Activated naive CD4-positive, alpha-beta T cell (primary cell): ENCODE data around the gene NME1.
"Not testable (repeated sequence)": the region's sequence is repeated elsewhere in the genome, so short reads cannot be mapped to it uniquely, and the experiment has no call there.

Experiments used
- DNase-seq, 4 experiments: peaks; one replicate each; lab custom pipeline; 2025; lab: John Stamatoyannopoulos, UW

Gene NME1

GRCh38 chr17:51153210-51154072 lies at the start of gene NME1:
TSS of gene NME1 (plus strand) at chr17:51153559. CDS start at chr17:51155655, 2,096 bp downstream.
- peak; percentile 92 to 98 (median 96) for DNase-seq

GRCh38 chr17:51107778-51108177 lies 45.6 kb upstream of the NME1 start:
- no peak for DNase-seq

- not testable (repeated sequence) for DNase-seq
Measured at GRCh38 chr17:51112303-51113222, 40.8 kb upstream of the NME1 start.

DNA sequence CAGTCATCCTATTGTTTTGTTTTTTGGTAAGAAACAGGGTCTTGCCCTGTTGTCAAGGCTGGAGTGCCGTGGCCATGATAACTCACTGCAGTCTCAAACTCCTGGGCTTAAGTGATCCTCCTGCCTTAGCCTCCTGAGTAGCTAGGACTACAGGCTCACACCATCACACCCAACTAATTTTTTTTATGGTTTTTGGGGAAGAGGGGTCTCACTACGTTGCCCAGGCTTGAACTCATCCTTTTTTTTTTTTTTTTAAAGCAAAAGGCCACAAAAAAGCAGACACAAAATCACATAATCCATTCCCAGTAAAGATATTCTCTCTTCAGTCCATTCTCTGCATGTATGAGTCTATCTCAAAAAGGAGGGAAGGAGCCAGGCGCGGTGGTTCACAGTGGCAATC lies 38.2 kb upstream of the NME1 start:
- DNase-seq, result no peak

DNA sequence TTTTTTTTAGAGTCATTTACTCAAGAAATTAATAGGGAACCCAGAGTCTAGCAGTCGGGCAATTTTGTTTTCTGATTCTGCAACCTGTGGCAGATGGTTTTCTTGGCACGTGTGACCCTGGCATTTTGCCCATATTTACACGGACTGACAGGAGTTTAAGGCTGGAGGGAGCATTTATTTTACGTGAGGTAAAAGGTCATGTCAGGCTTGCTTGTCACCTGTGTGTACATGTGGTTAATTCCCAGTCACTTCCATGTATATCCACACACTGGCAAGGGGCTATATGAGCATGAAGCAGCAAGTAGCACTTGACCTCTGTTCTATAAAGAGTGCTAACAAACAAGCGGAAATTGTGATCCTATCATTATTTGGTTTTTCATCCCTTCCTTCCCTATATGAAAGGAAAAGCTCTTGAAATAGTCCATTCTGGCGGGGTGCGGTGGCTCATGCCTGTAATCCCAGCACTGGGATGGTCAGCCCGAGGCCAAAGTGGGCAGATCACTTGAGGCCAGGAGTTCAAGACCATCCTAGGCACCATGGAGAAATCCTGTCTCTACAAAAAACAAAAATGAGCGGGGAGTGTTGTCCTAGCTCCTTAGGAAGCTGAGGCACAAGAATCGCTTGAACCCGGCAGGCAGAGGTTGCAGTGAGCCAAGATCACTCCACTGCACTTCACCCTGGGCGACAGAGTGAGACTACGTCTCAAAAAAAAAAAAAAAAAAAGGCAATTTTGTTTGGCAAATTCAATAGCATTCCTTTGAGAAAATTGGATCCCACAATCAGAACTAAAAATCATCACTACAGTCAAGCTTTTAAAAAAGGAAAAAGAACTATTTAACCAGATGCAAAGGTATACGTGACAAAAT lies 34.8 kb upstream of the NME1 start:
- no peak for DNase-seq

DNA sequence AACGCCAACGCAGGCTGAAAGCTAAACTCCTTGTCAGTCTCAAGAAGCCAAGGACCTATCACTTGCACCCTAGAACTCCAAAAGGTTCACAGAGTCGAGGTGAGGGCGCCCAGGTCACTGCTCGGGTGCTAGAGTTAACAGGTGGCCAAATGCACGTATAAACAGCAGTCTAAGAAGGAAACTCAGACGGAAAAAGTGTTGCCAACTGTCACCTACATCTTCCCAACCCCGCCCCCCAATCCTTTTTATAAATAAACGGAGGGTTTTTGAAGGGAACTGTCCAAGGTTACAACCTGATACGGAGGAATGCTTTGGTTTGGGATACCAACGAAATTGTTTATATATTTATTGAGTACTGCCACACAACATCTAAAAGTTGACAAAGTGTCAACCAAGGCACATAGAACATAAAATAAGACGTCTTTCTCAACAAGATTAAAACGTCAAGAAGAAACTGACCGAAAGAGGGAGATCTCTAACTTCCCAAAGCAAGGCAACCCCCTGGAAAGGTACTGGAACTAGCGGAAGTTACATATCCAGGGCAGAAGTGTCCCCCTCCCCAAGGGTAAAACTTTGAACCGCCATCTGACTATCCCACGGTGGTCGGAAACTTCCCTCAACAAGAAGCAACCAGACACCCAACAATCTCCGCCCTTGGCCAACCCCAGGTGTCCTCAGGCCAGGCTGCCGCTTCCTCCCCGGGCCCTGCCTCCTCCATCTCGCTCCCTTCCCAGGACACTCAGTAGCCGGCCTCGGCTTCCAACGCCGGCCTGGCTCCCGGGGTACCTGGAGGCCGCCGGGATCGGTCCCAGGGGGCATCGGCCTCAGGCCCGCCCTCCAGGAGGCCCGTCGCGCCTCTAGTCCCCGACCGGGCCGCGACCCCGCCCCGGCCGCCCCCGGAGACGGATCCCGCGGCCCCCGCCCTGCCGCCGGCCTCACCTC lies 33.7 kb upstream of the NME1 start:
- peak in 1 of 4 experiments; percentile 36 for DNase-seq

- DNase-seq, result peak in 3 of 4 experiments; percentile 38 to 60 (median 56)
Measured at GRCh38 chr17:51120357-51120738, 33.0 kb upstream of the NME1 start.

DNA sequence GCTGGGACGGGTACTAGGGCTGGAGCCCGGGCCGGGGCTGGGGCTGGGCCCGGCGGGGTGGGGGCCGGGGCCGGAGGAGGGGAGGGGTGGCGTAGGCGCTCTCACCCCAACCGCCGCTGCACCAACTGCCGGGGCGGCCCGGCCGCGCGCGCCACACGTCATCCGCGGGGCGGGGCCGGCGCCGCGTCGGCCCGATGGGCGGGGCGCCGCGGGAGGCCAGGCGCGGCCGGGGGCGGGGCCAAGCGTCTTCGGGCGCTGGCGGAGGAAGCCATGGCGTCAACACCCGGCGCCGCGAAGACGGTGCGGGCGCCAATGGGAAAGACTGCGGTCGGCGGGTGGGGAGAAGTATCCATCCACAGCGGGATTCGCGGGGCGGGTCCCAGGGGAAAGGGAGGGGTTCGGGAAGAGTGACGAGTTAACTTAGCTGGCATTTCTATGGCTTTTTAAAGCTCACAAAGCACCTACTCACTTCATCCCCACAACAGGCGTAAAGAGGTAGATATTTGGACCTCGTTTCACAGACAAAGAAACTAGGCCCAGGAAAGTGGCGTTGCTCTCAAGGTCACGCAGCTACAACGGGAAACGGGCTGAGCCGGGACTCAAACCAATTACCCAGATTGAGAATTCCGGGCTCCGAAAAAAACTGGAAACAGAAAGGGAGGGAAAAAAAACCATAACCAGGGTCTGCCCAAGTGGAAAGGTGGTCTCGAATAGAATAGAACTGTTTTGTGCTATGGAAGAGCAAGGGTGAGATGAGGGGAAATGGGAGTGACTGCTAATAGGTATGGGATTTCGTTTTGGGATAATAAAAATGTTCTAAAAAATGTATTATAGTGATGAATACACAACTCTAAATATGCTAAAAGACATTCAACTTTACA lies 32.4 kb upstream of the NME1 start, which contains the start of gene SPAG9:
Gene SPAG9, minus strand, starts transcription at position 130 of the 881 bp plus-strand sequence. CDS start 212 bp downstream, outside the sequence.
- peak; percentile 62 to 88 (median 70) for DNase-seq

- DNase-seq, result peak in 3 of 4 experiments; percentile 14 to 40 (median 32)
Measured at GRCh38 chr17:51121620-51122472, 31.5 kb upstream of the NME1 start.

DNA sequence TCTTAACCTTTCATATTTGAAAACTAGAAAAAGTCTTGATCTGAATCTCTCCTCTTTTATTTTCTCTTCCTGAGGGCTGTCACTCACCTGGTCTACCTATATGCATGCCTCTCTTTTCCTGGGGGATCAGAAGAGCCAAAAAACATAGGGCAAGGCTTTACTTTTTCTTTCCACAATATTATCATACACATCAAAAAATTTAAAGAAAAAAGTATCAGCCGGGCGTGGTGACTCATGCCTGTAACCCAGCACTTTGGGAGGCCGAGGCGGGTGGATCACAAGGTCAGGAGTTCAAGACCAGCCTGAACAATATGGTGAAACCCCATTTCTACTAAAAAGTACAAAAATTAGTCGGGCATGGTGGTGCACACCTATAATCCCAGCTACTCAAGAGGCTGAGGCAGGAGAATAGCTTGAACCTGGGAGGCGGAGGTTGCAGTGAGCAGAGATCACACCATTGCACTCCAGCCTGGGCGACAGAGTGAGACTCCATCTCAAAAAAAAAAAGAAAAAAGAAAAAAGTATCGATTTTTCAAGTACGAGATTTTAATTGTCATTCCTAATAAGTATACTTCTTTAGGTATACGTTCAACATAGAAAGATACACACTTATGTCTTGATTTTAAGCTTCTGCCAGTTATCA lies 30.8 kb upstream of the NME1 start:
- not testable (repeated sequence) for DNase-seq

- DNase-seq, result no peak
Measured at GRCh38 chr17:51124640-51125503, 28.5 kb upstream of the NME1 start.

- DNase-seq, result no peak
Measured at GRCh38 chr17:51128076-51128475, 25.3 kb upstream of the NME1 start.

- no peak for DNase-seq
Measured at GRCh38 chr17:51132964-51133319, 20.4 kb upstream of the NME1 start.

GRCh38 chr17:51133365-51133764 lies 20.0 kb upstream of the NME1 start:
- DNase-seq, result no peak

DNA sequence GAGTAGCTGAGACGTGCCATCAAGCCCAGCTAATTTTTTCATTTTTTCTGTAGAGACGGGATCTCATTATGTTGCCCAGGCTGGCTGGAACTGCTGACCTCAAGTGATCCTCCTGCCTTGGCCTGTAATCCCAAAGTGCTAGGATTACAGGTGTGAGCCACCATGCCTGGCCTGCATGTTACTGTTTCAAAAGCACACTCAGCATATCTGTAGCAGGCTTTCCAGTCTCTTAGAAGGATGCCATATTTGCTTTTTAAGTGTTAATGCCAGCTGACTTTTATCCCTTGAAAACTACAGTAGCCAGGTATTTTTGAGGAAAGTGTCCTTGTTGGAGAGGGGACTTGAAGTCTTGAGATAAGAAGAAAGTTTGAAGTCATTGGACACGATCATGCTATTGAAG lies 17.4 kb upstream of the NME1 start:
- no peak for DNase-seq

DNA sequence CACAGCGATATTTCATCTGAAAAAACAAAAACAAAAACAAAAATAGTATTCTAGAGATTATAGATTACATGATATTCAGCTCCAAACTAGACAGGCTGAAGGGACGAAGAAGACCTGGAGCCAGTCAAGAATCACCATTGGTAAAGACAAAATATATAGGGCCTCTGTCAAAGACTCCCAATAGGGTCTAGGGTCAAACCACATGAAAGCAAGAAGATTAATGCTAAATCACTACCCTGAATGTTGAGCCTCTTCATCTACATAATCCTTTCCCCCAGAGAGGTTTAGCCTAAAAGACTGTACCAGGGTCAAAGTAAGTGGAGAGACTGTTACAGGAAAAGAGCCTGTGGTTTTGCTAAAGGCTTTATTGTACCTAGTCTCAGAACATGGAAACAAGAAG lies 10.8 kb upstream of the NME1 start:
- no peak for DNase-seq
